PFSK-1 (cell line): ENCODE measurements around the gene CABP7.

ENCODE experiments used
- FOXP2 ChIP-seq: optimal IDR thresholded peaks from 2 replicates; pipeline ENCODE3; 2011; ENCODE audit warnings: borderline replicate concordance, control low read depth, inconsistent platforms; ENCODE audit not compliant: insufficient read depth; ENCODE audit errors: extremely low read length, extremely low read depth
- POLR2AphosphoS5 ChIP-seq: IDR thresholded peaks from 2 replicates; pipeline ENCODE4 v1.6.1; 2012; ENCODE audit warnings: low read depth, mild to moderate bottlenecking, control low read depth, low read length, moderate library complexity
- REST ChIP-seq, 2 experiments: IDR thresholded peaks; 2 replicates each; pipeline versions ENCODE4 v1.6.1 to v1.8.0; 2011 to 2012; ENCODE audit warnings: low read depth in 2 of 2, low read length in 2 of 2, control low read depth in 1 of 2, inconsistent platforms in 1 of 2, mild to moderate bottlenecking in 1 of 2, moderate library complexity in 1 of 2; ENCODE audit not compliant: insufficient read depth in 1 of 2
- SIN3A ChIP-seq: IDR thresholded peaks from 2 replicates; pipeline ENCODE4 v1.6.1; 2012; ENCODE audit warnings: mild to moderate bottlenecking, low read length, moderate library complexity, borderline replicate concordance; ENCODE audit not compliant: insufficient read depth
- TAF1 ChIP-seq: IDR thresholded peaks from 2 replicates; pipeline ENCODE4 v1.6.1; 2012; ENCODE audit warnings: low read length, control low read depth, borderline replicate concordance; ENCODE audit not compliant: insufficient read depth

CABP7 gene

GRCh38 chr22:29702000-29702930 lies 17.5 kb upstream of the CABP7 start:
- TF ChIP-seq POLR2AphosphoS5, result no peak
- TF ChIP-seq REST (IDR thresholded peaks at IDR 0.05; ENCODE audit: insufficient read depth in 1 of 2, low read depth in 2 of 2, low read length in 2 of 2), result no peak
- TF ChIP-seq SIN3A, result no peak
- TF ChIP-seq FOXP2, result no peak
- TF ChIP-seq TAF1, result no peak

- TF ChIP-seq SIN3A (no peak), REST (IDR thresholded peaks at IDR 0.05; ENCODE audit: insufficient read depth in 1 of 2, low read depth in 2 of 2, low read length in 2 of 2) (no peak), TAF1 (no peak), POLR2AphosphoS5 (no peak), FOXP2 (no peak)
These were observed 16.8 kb upstream of the CABP7 start for GRCh38 chr22:29702931-29703501.

- TF ChIP-seq FOXP2 (no peak), SIN3A (no peak), TAF1 (no peak), POLR2AphosphoS5 (no peak), REST (IDR thresholded peaks at IDR 0.05; ENCODE audit: insufficient read depth in 1 of 2, low read depth in 2 of 2, low read length in 2 of 2) (no peak)
These were observed 16.1 kb upstream of the CABP7 start for GRCh38 chr22:29703569-29704195.

- TF ChIP-seq POLR2AphosphoS5, result no peak
- TF ChIP-seq FOXP2, result no peak
- TF ChIP-seq REST (IDR thresholded peaks at IDR 0.05; ENCODE audit: insufficient read depth in 1 of 2, low read depth in 2 of 2, low read length in 2 of 2), result no peak
- TF ChIP-seq TAF1, result no peak
- no peak for TF ChIP-seq SIN3A
These were observed 15.1 kb upstream of the CABP7 start for GRCh38 chr22:29704528-29705285.
